GM19239 (cell line): Measurements from ENCODE around the gene HYPK.
"Not testable (repeated sequence)": the region's sequence is repeated elsewhere in the genome, so short reads cannot be mapped to it uniquely, and the experiment has no call there.

ENCODE experiments used
- DNase-seq: peaks from one replicate; pipeline ENCODE4 v3.0.0; 2011; ENCODE audit warnings: low spot score; ENCODE audit not compliant: insufficient read length
- FAIRE-seq: peaks from 2 replicates; lab custom pipeline; 2011; peaks lifted over from hg19 to GRCh38; lab: Jason Lieb, UNC

HYPK gene

DNA sequence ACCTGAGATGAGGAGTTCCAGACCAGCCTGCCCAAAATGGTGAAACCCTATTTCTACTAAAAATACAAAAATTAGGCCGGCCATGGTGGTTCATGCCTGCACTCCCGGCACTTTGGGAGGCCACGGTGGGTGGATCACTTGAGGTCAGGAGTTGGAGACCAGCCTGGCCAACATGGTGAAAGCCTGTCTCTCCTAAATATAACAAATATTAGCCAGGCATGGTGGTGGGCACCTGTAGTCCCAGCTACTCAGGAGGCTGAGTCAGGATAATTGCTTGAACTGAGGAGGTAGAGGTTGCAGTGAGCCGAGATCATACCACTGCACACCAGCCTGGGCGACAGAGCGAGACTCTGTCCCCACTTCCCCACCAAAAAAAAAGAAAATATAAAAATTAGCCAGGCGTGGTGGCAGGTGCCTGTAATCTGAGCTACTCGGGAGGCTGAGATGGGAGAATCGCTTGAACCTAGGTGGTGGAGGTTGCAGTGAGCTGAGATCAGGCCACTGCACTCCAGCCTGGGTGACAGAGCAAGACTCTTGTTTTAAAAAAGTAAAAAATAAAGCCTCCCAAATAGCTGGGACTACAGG, 30.4 kb downstream of the HYPK start:
- FAIRE-seq, DNase-seq: not testable (repeated sequence)

- FAIRE-seq, DNase-seq: not testable (repeated sequence)
Observed at GRCh38 chr15:43831519-43832052, 31.2 kb downstream of the HYPK start.

- DNase-seq, FAIRE-seq: not testable (repeated sequence)
Observed at GRCh38 chr15:43832485-43832884, 32.1 kb downstream of the HYPK start.

DNA sequence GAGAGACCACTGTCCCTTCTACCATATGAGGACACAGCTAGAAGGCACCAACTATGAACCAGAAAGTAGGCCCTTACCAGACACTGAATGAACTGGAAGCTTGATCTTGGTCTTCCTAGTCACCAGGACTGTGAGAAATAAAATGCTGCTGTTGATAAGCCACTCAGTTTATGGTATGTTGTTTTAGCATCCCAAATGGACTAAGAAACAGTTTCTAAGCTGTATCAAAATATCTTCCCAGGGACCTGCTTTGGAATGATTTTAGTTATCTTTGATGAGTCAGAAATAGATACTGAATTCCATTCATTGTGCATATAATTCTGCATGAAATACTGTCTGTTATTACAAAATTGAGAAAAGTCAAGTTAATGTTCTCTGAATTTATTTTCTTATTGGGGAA, 45.0 kb downstream of the HYPK start:
- DNase-seq, result no peak
- no peak for FAIRE-seq

- no peak for FAIRE-seq
- DNase-seq, result no peak
Observed at GRCh38 chr15:43851251-43851650, 50.9 kb downstream of the HYPK start.

DNA sequence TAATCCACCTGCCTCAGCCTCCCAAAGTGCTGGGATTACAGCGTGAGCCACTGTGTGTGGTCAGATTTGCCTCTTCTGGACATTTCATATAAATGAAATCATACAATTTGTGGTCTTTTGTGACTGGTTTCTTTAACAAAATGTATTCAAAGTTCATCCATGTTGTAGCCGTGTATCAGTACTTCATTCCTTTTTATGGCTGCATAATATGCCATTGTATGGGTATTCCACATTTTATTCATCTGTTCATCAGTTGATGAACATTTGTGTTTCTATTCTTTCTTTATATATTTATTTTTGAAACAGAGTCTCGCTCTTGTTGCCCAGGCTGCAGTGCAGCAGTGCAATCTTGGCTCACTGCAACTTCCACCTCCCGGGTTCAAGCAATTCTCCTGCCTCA, 52.2 kb downstream of the HYPK start:
- DNase-seq (no peak), FAIRE-seq (no peak)
